ENCODE results near the gene GCH1. TPM values are rescaled to one million over a fixed set of nuclear protein-coding genes. Genes with fewer than 3 reads are reported as not detected.
A peak's percentile ranks its signal among the peaks of the same experiment; 100 is the strongest.

GCH1 gene
- total RNA-seq, 2 donors from 2014 or later, result 2.8 to 16.1 TPM

- H3K4me3 ChIP-seq, result no peak overlapping the region
- no peaks in the 10 kb centered on the region for H3K9me3 ChIP-seq
- no peak overlapping the region for H3K27ac ChIP-seq
- TF ChIP-seq, protein P1, sequence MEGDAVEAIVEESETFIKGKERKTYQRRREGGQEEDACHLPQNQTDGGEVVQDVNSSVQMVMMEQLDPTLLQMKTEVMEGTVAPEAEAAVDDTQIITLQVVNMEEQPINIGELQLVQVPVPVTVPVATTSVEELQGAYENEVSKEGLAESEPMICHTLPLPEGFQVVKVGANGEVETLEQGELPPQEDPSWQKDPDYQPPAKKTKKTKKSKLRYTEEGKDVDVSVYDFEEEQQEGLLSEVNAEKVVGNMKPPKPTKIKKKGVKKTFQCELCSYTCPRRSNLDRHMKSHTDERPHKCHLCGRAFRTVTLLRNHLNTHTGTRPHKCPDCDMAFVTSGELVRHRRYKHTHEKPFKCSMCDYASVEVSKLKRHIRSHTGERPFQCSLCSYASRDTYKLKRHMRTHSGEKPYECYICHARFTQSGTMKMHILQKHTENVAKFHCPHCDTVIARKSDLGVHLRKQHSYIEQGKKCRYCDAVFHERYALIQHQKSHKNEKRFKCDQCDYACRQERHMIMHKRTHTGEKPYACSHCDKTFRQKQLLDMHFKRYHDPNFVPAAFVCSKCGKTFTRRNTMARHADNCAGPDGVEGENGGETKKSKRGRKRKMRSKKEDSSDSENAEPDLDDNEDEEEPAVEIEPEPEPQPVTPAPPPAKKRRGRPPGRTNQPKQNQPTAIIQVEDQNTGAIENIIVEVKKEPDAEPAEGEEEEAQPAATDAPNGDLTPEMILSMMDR (IDR thresholded peaks at IDR 0.05), result no peak
- DNase-seq (ENCODE audit: low spot score) (no peak), ATAC-seq (ENCODE audit: insufficient number of reproducible peaks, low FRiP score, low read depth) (no peak)
- H3K36me3 ChIP-seq, result no peaks in the 10 kb centered on the region
- peaks cover 13 to 16% of the 10 kb centered on the region in 2 donors for H3K4me1 ChIP-seq (ENCODE audit: control insufficient read depth in 1 of 2, low read depth in 2 of 2)
- H3K27me3 ChIP-seq (replicated peaks; ENCODE audit: insufficient read depth), result no peaks in the 10 kb centered on the region
Observed at GRCh38 chr14:54864526-54864925, 38.1 kb downstream of the GCH1 start.

- H3K27me3 ChIP-seq (replicated peaks; ENCODE audit: insufficient read depth), result no peaks in the 10 kb centered on the region
- H3K4me1 ChIP-seq (ENCODE audit: control insufficient read depth in 1 of 2, low read depth in 2 of 2), result no peaks in the 10 kb centered on the region
- DNase-seq (ENCODE audit: low spot score) (no peak), ATAC-seq (ENCODE audit: insufficient number of reproducible peaks, low FRiP score, low read depth) (no peak)
- H3K4me3 ChIP-seq, result no peak overlapping the region
- no peaks in the 10 kb centered on the region for H3K9me3 ChIP-seq
- TF ChIP-seq, protein P1 (IDR thresholded peaks at IDR 0.05), result no peak
- peak overlapping the region in 1 of 2 donors; percentile 31 for H3K27ac ChIP-seq
- no peaks in the 10 kb centered on the region for H3K36me3 ChIP-seq
Observed at GRCh38 chr14:54857830-54858269, 44.8 kb downstream of the GCH1 start.

- Histone ChIP-seq H3K4me3 (no peak overlapping the region), H3K27ac (no peak overlapping the region), H3K36me3 (no peaks in the 10 kb centered on the region), H3K4me1 (ENCODE audit: control insufficient read depth in 1 of 2, low read depth in 2 of 2) (no peaks in the 10 kb centered on the region), H3K27me3 (replicated peaks; ENCODE audit: insufficient read depth) (no peaks in the 10 kb centered on the region), H3K9me3 (no peaks in the 10 kb centered on the region)
- TF ChIP-seq, protein P1 (IDR thresholded peaks at IDR 0.05), result no peak
- ATAC-seq (ENCODE audit: insufficient number of reproducible peaks, low FRiP score, low read depth), result no peak
- DNase-seq (ENCODE audit: low spot score), result no peak
Observed at GRCh38 chr14:54856152-54856551, 46.5 kb downstream of the GCH1 start.

DNA sequence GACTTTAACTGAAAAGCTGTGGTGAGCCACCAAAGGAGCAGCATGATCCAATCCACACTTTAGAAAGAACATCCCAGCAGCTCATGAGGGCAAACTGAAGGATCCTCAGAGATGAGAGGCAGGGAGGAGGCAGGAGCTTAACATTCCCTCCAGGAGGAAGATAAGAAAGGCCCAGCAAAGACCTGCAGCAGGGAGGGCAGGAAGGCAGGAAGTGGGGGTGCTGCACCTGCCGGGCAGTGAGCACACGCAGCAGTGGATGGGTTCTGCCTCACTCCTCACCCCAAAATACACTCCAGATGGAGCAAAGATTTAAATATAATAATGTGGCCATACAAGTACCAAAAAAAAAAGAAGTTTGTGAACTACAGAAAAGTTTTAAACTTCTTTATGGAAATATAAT, 48.4 kb downstream of the GCH1 start:
- Histone ChIP-seq H3K27ac (no peak overlapping the region), H3K4me3 (no peak overlapping the region), H3K27me3 (replicated peaks; ENCODE audit: insufficient read depth) (no peaks in the 10 kb centered on the region), H3K4me1 (ENCODE audit: control insufficient read depth in 1 of 2, low read depth in 2 of 2) (no peaks in the 10 kb centered on the region), H3K9me3 (no peaks in the 10 kb centered on the region), H3K36me3 (no peaks in the 10 kb centered on the region)
- ATAC-seq (ENCODE audit: insufficient number of reproducible peaks, low FRiP score, low read depth), result no peak
- TF ChIP-seq, protein P1 (IDR thresholded peaks at IDR 0.05), result no peak
- DNase-seq (ENCODE audit: low spot score), result no peak

DNA sequence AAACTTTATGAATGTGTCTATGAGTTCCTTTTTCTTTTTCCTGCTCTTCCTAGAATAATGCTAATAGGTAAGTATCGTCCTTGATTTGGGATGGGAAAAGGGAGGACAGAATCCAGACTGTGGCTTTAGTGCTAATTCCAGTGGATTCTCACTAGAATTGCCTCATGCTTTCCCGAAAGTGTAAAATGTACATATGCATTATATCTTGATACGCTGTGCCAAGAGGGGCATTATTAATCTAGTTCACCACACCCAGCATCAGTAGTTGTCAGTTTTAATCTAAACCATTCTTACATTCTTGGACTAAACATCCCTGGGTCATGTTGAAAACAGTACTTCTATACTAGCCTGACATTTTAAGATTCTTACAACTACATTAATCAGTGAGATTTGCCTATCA, 49.3 kb downstream of the GCH1 start:
- no peak overlapping the region for H3K27ac ChIP-seq
- ATAC-seq (ENCODE audit: insufficient number of reproducible peaks, low FRiP score, low read depth) (no peak), DNase-seq (ENCODE audit: low spot score) (no peak)
- no peaks in the 10 kb centered on the region for H3K9me3 ChIP-seq
- no peaks in the 10 kb centered on the region for H3K36me3 ChIP-seq
- H3K4me3 ChIP-seq, result no peak overlapping the region
- no peaks in the 10 kb centered on the region for H3K4me1 ChIP-seq (ENCODE audit: control insufficient read depth in 1 of 2, low read depth in 2 of 2)
- TF ChIP-seq, protein P1 (IDR thresholded peaks at IDR 0.05), result no peak
- H3K27me3 ChIP-seq (replicated peaks; ENCODE audit: insufficient read depth), result no peaks in the 10 kb centered on the region
